Cardiac muscle cell (in vitro differentiated cells and primary cell): Measurements from ENCODE around the gene VAV3. TPM values are rescaled to one million over a fixed set of nuclear protein-coding genes. Genes with fewer than 3 reads are reported as not detected.

Experiments
- DNase-seq, 2 donors: peaks; one replicate each; pipeline versions ENCODE4 v3.0.0 to v3.0.0-alpha.2; 2010 to 2017; ENCODE audit warnings: low read depth in 1 of 2, low spot score in 1 of 2
- H3K27ac ChIP-seq: fragments of 200-600 bp; sonication (generic); 2 replicates; pipeline ENCODE4 v1.5.1; 2016
- H3K27me3 ChIP-seq: fragments of 200-600 bp; sonication (generic); 2 replicates; pipeline ENCODE4 v1.6.0; 2016; ENCODE audit warnings: control low read depth
- H3K36me3 ChIP-seq: fragments of 200-600 bp; sonication (generic); 2 replicates; pipeline ENCODE4 v1.5.1; 2016; ENCODE audit warnings: control low read depth
- H3K4me1 ChIP-seq: fragments of 200-600 bp; sonication (generic); 2 replicates; pipeline ENCODE4 v1.8.1; 2017; ENCODE audit warnings: low read depth, mild to moderate bottlenecking, mixed run types
- H3K4me3 ChIP-seq: fragments of 200-600 bp; sonication (generic); 2 replicates; pipeline ENCODE4 v1.5.1; 2016; ENCODE audit warnings: mild to moderate bottlenecking
- H3K9me3 ChIP-seq: fragments of 200-600 bp; sonication (generic); 2 replicates; pipeline ENCODE4 v1.5.1; 2017; ENCODE audit warnings: low read depth, mild to moderate bottlenecking, control low read depth
- polyA plus RNA-seq: library from polyadenylated mRNA; unstranded; fragments of >200 nt; fragmentation: Nextera tagmentation; extraction: Ambion mirVana; gene quantifications from 2 replicates; pipeline ENCODE4 v1.2.1, GENCODE V29; 2016
- total RNA-seq: library from RNA; depleted of rRNA; stranded (reverse); fragments of >200 nt; gene quantifications from 2 replicates; pipeline ENCODE4 v1.2.3, GENCODE V29; 2016
- TF ChIP-seq, protein P1 (sequence below): IDR thresholded peaks from 2 replicates; pipeline ENCODE4 v1.5.1; 2012; ENCODE audit warnings: low read depth, mild to moderate bottlenecking, low read length

The VAV3 gene
- total and polyA plus RNA-seq, 2 experiments from 2014 or later: 0.33 to 0.86 TPM

DNA sequence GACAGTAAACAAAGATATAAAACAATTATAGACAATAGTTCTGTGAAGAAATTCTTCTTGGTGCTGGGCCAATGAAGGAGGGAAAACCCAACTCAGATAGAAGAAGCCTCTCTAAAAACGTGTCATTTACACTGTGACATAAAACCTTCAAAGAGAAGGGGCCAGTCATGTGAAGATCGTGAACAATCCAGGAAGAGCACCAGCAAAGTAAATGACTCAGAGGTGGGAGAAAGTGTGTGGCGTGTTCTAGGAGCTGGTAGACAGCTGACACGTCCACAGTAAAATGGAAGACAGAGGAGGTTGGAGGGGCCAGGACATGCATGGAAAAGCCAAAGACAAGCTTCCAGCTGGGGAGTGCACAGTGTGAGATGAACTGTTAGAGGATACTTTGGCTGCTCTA, 143.6 kb downstream of the VAV3 start:
- no peaks in the 10 kb centered on the region for H3K27me3 ChIP-seq
- TF ChIP-seq, protein P1, sequence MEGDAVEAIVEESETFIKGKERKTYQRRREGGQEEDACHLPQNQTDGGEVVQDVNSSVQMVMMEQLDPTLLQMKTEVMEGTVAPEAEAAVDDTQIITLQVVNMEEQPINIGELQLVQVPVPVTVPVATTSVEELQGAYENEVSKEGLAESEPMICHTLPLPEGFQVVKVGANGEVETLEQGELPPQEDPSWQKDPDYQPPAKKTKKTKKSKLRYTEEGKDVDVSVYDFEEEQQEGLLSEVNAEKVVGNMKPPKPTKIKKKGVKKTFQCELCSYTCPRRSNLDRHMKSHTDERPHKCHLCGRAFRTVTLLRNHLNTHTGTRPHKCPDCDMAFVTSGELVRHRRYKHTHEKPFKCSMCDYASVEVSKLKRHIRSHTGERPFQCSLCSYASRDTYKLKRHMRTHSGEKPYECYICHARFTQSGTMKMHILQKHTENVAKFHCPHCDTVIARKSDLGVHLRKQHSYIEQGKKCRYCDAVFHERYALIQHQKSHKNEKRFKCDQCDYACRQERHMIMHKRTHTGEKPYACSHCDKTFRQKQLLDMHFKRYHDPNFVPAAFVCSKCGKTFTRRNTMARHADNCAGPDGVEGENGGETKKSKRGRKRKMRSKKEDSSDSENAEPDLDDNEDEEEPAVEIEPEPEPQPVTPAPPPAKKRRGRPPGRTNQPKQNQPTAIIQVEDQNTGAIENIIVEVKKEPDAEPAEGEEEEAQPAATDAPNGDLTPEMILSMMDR: no peak
- H3K36me3 ChIP-seq: no peaks in the 10 kb centered on the region
- no peak for DNase-seq
- no peaks in the 10 kb centered on the region for H3K9me3 ChIP-seq
- no peak overlapping the region for H3K4me3 ChIP-seq
- no peaks in the 10 kb centered on the region for H3K4me1 ChIP-seq
- no peak overlapping the region for H3K27ac ChIP-seq

DNA sequence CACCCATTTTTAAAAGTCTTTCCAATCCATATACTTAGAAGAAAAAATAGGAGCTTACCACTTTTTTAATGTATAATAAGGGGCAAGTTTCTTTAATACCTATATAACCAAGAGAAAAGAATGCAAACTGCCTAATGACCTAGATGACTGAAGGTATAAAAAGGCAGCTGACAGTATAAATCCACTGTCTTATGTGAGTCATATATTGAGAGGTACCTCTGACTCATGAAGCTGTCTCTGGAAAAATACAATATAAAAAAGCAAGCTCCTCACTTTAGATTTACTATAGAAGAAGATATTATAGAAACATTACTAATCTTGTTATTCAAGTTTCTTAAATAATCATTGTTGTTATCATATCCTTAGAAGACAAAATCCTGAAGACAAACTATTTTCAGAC, 144.2 kb downstream of the VAV3 start:
- no peaks in the 10 kb centered on the region for H3K36me3 ChIP-seq

DNA sequence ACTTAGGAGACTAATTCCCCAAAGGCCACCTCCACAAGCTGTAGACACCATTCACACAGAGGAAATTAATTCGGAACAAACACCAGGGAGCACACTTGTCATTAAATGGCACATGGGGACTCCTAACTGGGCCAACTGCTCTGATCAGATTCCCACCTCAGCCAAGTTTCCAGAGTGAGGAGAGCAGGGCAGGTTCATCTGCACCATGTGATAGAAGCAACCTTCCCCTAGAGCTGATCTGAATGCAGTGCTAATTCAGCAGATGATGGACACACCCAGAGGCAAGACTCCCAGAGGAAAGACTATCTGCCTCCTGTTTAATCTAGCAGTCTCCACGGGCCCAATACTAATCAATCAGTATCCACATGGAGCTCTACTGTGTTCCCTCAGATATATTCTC, 147.0 kb downstream of the VAV3 start:
- H3K27ac ChIP-seq: no peak overlapping the region
- H3K9me3 ChIP-seq: no peaks in the 10 kb centered on the region
- H3K4me3 ChIP-seq: no peak overlapping the region
- H3K27me3 ChIP-seq: no peaks in the 10 kb centered on the region
- DNase-seq: no peak
- TF ChIP-seq, protein P1: no peak
- H3K4me1 ChIP-seq: no peaks in the 10 kb centered on the region
- no peaks in the 10 kb centered on the region for H3K36me3 ChIP-seq

More for the DNA sequence above, 144.2 kb downstream of the VAV3 start:
- TF ChIP-seq, protein P1: no peak
- Histone ChIP-seq H3K9me3 (no peaks in the 10 kb centered on the region), H3K27me3 (no peaks in the 10 kb centered on the region), H3K4me1 (no peaks in the 10 kb centered on the region), H3K4me3 (no peak overlapping the region), H3K27ac (no peak overlapping the region)
- no peak for DNase-seq

DNA sequence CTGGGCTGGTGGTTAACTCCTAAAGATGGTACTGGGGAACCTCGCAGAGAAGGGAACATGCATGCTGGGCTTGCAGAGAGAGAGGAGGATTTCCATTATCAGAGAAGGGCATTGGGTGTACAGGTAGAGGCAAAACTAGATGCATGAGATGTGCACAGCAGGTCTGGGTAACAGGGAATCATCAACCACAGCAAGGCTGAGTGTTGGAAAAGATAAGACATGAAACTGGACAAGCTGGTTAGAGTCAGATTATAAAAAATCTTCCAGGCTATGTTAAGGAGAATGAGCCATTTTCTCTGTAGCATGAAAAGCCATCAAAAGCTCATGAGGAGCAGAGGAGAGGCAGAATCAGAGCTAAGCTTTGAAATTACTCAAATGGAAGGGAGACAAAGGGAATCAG, 147.8 kb downstream of the VAV3 start:
- no peak for DNase-seq
- no peak overlapping the region for H3K4me3 ChIP-seq
- H3K36me3 ChIP-seq: no peaks in the 10 kb centered on the region
- H3K4me1 ChIP-seq: no peaks in the 10 kb centered on the region
- TF ChIP-seq, protein P1: no peak
- no peak overlapping the region for H3K27ac ChIP-seq
- no peaks in the 10 kb centered on the region for H3K9me3 ChIP-seq
- no peaks in the 10 kb centered on the region for H3K27me3 ChIP-seq

DNA sequence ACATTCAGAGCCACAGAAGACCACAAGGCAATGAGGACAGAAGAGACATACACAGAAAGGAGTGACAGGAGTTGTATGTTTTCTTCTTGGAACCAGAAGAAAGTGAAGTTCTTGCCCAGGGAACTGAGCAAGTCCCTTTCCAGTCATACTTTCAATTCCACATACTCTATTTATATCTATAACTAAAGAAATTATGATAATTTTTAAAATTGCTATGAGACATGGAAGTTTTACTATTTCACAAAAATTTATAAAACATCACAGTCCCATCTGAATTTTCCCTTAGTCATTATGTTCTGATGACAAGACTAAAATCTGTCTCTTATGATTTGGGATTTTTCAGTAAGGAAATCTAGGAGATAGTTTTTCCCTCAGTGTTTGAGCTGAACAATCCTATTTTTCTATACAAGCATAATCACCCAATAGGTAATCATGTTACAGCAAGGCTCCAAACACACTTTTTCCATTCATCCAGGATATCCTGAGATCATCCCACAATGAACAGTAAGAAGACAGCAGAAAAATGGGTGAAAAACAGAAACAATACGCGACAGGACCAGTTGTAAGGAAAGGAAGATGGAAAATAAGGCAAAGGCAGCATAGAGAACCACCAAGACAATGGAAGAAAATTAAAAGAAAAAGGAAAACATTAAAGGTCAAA, 154.6 kb downstream of the VAV3 start:
- no peak for DNase-seq
- no peaks in the 10 kb centered on the region for H3K36me3 ChIP-seq
- TF ChIP-seq, protein P1: no peak
- H3K4me1 ChIP-seq: no peaks in the 10 kb centered on the region
- no peaks in the 10 kb centered on the region for H3K27me3 ChIP-seq
- H3K9me3 ChIP-seq: no peaks in the 10 kb centered on the region
- H3K27ac ChIP-seq: no peak overlapping the region
- H3K4me3 ChIP-seq: no peak overlapping the region
